SU-DHL-6 (cell line): ENCODE data around the gene C21orf58.

Experiments
- EZH2phosphoT487 ChIP-seq: fragments of 200-600 bp; sonication (generic), shearing (Covaris generic); conservative IDR thresholded peaks from 2 replicates; pipeline ENCODE4 v1.6.1; 2018; ENCODE audit warnings: mild to moderate bottlenecking, antibody characterized with exemption, low read length, moderate library complexity, mixed read lengths
- TF ChIP-seq, protein P1 (sequence below): fragments of 200-600 bp; sonication (generic); IDR thresholded peaks from one replicate; pipeline ENCODE4 v1.5.1; 2017; ENCODE audit warnings: antibody characterized with exemption, mild to moderate bottlenecking, low read length, moderate library complexity; ENCODE audit not compliant: insufficient read depth, poor library complexity, severe bottlenecking

DNA sequence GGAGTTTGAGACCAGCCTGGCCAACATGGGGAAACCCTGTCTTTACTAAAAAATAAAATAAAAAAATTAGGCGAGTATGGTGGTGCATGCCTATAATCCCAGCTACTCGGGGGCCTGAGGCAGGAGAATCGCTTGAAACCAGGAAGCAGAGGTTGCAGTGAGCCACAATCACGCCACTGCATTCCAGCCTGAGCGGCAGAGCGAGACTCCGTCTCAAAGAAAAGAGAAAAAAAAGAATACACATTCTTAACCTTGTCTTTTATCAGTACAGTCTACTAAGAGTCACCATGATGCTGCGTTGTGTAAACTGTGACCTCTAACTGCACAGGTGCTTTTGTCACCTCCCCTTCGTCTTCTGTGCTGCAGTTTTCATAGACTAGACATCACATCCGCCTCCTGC lies 37.5 kb upstream of the C21orf58 start:
- TF ChIP-seq, protein P1, sequence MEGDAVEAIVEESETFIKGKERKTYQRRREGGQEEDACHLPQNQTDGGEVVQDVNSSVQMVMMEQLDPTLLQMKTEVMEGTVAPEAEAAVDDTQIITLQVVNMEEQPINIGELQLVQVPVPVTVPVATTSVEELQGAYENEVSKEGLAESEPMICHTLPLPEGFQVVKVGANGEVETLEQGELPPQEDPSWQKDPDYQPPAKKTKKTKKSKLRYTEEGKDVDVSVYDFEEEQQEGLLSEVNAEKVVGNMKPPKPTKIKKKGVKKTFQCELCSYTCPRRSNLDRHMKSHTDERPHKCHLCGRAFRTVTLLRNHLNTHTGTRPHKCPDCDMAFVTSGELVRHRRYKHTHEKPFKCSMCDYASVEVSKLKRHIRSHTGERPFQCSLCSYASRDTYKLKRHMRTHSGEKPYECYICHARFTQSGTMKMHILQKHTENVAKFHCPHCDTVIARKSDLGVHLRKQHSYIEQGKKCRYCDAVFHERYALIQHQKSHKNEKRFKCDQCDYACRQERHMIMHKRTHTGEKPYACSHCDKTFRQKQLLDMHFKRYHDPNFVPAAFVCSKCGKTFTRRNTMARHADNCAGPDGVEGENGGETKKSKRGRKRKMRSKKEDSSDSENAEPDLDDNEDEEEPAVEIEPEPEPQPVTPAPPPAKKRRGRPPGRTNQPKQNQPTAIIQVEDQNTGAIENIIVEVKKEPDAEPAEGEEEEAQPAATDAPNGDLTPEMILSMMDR = no peak
- TF ChIP-seq EZH2phosphoT487 = no peak
